HG02852 (cell line): ENCODE results near the gene HJURP.
A peak's percentile ranks its signal among the peaks of the same experiment; 100 is the strongest.
"Not testable (repeated sequence)": the region's sequence is repeated elsewhere in the genome, so short reads cannot be mapped to it uniquely, and the experiment has no call there.

ENCODE experiments used
- ATAC-seq: cut with Tn5 transposase; IDR thresholded peaks from one replicate; pipeline ENCODE4 v1.9.1; 2021; ENCODE audit warnings: mild to moderate bottlenecking, moderate library complexity; ENCODE audit not compliant: unreplicated experiment

HJURP gene, protein sequence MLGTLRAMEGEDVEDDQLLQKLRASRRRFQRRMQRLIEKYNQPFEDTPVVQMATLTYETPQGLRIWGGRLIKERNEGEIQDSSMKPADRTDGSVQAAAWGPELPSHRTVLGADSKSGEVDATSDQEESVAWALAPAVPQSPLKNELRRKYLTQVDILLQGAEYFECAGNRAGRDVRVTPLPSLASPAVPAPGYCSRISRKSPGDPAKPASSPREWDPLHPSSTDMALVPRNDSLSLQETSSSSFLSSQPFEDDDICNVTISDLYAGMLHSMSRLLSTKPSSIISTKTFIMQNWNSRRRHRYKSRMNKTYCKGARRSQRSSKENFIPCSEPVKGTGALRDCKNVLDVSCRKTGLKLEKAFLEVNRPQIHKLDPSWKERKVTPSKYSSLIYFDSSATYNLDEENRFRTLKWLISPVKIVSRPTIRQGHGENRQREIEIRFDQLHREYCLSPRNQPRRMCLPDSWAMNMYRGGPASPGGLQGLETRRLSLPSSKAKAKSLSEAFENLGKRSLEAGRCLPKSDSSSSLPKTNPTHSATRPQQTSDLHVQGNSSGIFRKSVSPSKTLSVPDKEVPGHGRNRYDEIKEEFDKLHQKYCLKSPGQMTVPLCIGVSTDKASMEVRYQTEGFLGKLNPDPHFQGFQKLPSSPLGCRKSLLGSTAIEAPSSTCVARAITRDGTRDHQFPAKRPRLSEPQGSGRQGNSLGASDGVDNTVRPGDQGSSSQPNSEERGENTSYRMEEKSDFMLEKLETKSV

DNA sequence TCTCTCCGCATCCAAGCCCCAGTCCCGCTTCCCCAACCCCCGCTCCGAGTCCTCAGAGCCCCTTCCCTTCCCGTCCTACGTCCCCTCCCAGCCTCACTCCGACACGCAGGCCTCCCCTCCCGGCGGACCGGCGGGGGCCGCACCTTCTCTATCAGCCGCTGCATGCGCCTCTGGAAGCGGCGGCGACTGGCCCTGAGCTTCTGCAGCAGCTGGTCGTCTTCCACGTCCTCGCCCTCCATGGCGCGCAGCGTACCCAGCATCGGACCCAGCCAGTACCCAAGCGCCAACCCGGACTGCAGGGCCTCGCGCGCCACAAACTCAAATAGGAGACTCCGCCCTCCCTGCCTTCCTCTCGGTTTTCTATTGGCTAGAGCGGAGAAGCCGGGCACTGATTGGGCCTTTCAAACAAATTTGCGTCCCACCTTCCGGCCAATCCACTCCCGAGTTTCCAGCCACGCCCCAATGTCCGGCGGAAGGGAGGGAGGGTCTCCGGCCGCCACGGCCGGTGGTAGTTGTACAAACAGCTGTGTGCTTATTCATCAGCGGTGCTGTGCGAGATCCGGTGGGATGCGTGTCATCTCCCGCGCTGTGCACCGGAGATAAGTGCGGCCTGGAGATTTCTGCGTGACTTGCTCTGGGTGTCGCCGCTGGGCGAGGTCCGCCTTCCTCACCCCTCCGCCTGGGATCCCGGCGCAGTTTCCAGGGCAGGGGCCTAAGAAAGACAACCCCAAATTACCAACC lies at the start of gene HJURP:
Gene HJURP (minus strand): TSS at position 295 of the 741 bp plus-strand sequence. CDS start 35 bp downstream, at position 260.
- ATAC-seq, result peak; percentile 97

DNA sequence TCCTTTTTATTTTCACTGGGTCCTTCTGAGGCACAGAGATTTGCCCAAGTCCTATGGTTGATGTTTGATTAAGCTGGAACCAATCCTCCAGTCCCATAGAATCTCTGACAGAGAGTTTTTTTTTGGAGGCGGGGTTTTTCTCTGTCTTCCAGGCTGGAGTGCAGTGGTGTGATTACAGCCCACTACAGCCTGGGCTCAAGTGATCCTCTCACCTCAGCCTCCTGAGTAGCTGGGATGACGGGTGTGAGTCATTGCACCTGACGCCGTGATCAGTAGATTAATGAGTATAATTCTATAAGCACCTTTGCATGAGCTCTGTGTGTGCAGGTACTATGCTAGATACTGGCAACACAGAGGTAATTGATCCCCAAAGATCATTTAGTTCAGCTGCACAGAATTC lies 47.5 kb upstream of the HJURP start:
- ATAC-seq, result no peak

DNA sequence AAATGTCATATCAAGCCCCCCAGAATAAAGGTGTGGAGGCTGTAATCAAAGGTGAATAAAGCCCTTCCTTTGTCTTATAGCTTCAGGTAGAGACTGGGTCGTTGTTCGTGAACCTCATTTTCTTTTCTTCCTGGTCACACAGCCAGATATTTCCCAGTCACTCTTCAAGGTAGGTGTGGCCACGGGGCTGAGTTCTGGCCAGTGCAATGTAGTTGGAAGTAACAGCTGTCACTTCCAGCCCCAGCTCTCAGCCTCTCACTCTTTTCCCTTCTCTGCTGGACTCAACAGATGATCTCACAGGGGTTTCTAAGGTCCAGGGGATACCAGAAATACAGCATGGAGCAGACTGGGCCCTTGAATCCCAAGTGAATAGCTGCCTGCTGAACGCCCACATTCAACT lies 47.0 kb upstream of the HJURP start:
- ATAC-seq, result no peak

DNA sequence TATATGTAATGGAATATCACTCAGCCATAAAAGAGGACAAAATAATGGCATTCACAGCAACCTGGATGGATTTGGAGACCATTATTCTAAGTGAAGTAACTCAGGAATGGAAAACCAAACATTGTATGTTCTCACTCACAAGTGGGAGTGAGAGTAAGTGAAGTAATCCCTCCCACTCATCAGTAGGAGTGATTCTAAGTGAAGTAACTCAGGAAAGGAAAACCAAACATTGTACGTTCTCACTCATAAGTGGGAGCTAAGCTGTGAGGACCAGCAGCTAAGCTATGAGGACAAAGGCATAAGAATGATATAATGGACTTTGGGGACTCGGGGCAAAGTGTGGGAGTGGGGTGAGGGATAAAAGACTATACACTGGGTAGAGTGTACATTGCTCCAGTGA lies 41.9 kb upstream of the HJURP start:
- not testable (repeated sequence) for ATAC-seq

DNA sequence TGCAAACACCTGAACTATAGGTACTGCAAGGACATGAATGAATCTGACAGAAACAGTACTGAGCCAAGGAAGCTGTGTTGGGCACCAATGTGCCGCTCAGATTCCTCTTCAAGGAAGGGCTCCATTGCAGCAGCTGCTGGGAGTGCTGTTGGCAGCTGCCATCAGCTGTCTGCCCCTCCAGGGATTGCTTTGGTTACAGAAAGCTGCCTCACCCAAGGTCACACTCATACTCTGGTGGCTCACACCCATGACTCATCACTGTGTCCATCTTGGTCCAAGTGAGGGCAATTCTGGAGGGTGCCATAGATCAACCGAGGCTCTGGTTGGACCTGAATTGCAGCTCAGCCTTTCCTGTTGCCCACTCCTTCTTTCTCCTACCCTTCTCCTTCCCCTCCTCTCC lies 38.5 kb upstream of the HJURP start:
- ATAC-seq, result no peak

DNA sequence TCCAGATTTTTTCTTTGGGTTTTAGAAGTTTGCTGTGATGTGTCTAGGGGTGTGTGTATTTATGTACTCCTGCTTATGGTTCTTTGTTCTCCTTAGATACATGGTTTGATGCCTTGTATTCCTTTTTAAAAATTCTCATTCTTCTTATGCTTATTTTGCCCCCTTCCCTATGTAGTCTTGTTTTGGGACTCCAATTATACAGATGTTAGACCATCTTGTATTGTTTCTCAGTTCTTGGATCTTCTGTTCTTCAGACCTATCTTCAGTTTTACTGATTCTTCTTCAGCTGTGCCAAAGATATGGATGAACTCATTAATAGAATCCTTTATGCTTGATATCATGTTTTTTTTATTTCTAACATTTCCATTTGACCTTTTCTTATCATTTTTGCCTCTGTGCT lies 28.0 kb upstream of the HJURP start:
- ATAC-seq, result no peak

DNA sequence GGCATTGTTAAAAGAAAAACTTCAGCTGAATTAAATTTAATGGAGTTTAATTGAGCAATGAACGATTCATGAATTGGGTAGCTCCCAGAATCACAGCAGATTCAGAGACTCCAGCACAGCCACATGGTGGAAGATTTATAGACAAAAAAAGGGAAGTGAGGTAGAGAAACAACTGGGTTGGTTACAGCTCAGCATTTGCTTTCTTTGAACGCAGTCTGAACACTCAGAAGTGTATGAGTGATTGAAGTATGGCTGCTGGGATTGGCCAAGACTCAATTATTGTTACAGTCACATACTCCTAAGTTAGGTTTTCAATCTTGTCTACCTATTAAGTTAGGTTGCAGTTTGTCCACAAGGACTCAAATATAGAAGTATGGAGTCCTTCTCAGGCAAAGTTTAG lies 17.8 kb upstream of the HJURP start:
- not testable (repeated sequence) for ATAC-seq

DNA sequence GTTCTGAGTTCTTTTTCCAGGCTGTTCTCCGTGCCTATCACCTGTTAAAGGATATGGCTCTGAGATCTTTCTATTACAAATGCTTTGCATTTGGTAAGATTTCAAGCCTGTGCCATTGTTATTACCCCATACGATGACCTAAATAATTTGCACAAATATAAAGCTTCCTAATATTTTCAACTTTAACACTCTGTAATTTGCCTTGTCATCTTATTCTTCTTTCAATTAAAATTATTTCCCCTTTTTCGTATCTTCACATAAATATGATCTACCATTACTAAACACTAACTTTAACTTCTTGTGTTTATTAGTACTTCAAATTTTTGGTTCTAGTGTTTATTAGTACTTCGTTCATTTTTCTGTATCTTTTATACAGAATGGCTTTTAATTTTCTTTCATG lies 17.1 kb upstream of the HJURP start:
- ATAC-seq, result no peak

DNA sequence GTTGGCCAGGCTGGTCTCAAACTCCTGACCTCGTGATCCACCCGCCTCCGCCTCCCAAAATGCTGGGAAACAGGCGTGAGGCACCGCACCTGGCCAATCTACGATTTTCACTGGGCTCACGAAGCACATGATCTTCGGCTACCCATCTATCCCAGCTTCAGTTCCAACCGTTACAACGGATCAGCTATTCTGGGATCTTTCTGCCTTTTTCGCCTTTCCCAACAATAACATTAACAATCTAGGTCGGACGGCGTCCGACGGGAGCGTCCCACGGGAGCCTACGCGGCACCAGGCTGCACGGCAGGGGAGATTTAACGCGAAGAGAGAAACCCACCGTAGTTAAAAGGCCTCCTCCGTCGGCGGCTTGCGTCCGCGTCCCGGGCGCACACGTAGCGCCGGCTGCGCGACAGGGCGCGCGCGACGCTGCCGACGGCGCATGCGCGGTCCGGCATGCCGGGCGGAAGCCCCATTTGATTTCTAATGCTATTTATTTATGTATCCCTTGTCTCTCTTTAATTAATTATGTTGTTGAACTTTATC lies 13.7 kb upstream of the HJURP start, which contains the start of gene MSL3B:
Gene MSL3B (minus strand): TSS at position 394 of the 540 bp plus-strand sequence.
- no peak for ATAC-seq

DNA sequence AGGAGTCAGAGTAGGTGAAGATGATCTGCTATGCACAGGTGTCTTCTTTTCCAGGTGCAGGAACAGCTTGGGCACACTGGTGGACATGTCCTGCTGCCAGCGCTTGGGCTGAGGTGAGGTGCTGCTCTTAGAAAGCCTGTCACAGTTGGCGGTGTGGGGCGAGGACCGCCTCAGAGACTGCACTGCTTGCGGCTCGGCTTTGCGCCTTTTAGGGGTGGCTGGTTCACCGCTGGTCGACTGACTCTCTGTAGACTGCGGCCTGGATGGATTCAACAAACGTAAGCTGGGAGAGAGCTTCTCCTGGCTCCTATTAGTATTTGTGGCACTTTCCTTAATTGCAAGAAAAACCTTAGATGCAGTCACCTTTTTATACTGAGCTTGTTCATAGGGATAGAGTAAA lies 12.1 kb upstream of the HJURP start:
- ATAC-seq, result no peak

DNA sequence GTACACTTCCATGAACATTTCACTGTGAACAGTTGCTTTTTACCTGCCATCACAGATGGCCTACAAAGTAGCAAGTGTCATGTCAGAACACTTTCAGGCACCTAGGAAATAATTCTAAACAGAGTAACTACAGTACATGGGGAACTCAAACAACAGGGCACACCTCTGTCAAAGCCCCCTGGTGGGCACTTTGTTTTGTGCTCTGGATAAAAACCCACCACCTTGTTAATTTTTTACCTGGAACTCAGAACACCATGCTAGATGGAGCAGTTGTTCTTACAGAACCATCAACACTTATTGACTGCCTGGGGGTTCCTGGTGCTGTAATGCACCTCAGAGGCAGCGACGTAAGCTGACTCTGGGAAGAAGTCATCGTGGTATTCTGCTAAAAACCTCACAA lies 11.5 kb upstream of the HJURP start:
- no peak for ATAC-seq

DNA sequence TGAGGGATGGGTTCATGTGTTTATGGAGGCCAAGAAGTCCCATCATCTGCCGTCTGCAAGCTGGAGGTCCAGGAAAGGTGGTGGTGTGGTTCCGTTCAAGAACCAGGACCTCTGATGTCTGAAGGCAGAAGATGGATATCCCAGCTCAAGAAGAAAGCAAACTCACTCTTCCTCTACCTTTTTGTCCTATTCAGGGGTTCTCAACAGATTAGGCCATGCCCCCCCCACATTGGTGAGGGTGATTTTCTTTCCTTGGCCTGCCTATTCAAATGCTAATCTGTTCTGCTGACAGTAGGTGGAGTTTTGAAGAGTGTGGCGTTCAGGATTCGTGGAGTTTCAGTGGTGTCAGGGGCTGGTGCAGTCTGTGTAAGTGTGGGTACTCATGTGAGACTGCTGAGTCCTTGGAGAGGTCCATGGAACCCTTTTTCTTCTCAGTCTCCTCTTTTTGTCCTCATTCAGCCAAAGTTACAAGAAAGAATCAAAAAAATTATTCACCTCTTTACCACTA lies 8.0 kb upstream of the HJURP start:
- no peak for ATAC-seq

DNA sequence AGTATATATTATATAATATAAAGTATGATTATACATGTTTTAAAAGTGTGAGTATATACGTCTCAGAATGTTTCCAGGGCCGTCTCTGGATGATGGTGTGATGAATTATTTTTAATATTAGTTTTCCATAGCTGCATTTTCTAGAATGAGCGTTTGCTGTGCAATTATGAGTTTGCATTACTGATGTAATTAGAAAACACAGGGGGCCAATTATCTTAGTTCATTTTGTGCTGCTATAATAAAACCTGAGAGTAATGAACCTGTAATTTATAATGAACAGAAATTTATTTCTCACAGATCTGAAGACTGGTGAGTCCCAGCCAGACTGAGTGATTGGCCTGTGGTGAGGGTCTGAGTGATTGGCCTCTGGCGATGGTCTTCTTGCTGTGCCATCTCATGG lies 4.0 kb upstream of the HJURP start:
- no peak for ATAC-seq

DNA sequence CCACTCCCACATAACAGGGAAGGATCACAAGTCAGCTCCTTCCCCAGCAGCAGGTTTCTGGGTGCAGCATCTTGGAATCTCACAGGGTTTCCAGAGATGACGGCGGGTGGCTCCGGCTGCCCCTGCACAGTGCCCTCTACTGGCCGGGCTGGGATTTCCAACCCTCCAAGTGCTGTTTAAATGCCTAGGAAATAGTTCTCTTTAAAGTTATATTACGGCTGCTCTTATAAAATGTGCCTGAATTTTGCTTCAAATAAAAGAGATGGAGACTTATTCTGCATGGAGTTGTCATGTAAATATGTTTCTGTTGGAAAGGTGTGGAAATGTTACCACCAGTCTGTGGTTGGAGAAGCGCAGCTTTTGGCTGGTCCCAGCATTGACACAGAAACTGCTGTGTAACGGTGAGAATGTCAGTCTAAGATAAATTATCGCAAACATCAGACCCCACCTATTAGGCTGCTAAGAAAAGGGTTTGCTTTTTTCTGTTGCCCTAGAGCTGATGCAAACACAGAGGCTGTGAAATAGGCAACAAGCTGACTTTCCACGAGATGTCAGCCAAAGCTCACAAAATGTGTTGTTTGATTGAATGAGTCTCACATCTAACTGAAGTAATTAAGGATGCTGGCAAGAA lies 3.3 kb upstream of the HJURP start:
- no peak for ATAC-seq

DNA sequence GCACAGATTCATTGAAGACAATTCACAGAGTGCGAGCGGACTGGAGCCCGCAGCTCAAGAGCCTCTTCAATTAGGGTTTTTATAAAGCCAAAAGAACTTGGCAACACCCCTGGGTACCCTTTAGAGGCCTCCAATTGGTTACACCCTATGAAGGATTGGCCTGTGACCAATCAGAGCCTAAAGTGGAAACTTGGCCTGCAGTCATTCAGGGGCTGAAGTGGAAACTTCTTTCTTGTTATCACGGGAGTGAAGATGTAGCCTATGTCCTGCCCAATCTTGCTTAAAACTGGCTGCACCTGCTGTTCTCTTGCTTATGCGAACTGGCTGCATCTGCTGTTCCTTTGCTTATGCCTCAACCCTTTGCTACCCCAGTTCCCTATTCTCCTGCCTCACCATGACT lies 1.8 kb upstream of the HJURP start:
- ATAC-seq, result no peak

DNA sequence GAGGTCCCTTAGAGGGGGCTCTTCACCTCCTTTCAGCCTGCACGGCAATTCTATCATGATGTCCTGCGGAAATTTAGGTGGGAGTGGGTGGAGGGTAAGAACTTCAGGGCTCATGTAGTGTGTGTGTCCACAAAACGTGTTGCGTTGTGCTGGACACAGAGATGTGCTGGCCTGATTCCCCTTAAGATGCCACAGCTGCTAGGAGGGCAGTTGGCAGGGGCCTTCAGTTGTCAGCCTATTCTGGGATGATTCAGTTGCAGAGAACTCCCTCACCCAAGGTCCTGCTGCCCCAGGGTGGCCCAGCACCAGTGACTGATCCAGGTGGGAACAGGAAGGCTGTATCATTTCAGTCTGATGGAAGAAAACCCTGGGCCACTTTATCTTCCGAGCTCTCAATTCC lies 1.0 kb upstream of the HJURP start:
- no peak for ATAC-seq

DNA sequence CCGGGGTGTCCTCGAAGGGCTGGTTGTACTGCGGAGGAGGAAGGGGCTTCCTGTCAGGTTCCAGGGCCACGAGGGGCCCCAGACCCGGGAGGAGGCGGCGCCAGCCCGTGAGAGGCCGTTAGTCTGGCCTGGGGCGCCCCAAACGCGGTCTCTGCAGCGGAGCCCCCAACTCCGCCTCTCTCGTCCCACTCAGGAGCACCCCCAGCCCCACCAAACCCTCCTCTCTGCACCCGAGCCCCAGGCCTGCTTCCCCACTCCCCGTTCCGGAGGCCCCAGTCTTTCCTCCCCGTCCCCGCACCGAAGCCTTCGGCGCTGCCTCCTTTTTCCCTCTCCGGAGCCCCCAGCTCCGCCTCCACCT lies 473 bp downstream of the HJURP start:
- no peak for ATAC-seq

DNA sequence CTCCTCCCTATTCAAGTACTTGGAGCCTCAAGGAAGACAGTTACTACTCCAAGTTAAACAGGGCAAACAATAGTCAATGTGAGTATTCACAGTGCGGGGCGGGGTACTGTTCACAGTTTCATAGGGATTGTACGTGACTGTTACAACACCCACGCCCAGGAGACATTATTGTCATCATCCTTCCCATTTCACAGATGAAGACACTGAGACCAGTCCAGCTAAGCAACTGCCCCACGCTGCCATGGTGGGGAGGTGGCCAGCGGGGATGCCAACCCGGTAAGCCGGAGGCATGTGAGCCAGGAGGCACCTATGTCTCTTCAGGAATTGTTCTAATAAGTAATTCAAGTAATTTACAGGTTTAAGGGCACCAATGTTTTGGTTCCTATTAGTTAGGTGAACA lies 982 bp downstream of the HJURP start:
- ATAC-seq, result no peak

DNA sequence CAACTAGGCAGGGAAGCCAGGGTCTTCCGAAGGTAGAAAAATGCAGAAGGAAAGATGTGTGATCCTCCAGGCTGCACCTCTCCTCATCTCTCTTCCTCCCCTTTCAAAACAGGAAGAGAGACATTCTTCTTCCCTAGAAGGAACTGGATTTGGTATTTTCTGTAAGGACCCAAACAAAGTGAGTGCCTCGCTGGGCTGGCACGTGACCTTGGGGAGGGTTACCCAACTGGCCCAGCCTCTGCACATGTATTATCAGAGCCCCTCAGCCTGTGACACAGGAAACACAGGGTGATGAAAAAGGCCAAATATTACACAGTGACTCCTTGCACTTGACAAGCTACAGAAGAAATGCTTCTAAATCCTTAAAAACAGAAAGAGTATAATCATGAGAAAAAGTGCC lies 2.3 kb downstream of the HJURP start:
- ATAC-seq, result no peak

DNA sequence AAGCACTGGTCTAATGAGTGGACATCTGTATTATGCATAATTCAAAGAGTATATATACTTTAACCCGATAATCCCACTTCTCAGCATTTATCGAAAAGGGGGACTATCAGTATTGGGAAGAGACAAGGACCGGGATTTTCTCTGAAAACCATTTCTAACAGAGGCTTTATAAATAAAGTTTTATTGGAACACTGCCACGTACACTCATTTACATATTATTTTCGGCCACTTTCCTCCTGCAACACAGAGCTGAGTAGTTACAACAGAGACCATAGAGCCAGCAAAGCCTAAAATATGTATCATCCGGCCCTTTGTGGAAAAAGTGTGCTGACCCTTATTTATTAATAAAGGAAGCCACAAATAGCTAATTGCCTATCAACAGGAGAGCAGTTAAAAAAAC lies 3.2 kb downstream of the HJURP start:
- ATAC-seq, result no peak

DNA sequence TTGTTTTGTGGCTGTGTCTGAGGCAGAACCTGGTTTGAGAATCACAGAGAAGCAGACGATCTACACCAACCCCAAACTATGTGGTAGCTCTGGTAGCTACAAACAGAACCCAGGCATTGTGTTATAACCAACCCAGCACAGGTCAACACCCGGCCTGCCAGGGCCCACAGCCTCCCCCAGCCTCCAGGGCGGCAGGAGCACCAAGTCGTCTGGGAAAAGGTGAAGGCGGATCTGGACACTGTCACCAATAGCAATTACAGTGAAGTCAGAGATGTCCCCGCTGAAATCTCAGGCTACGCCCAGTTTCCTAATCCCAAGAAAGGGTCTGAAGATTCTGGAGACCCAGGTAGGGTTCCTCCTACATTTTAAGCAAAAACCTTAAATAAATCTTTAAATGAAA lies 3.6 kb downstream of the HJURP start:
- no peak for ATAC-seq
